Measurements from ENCODE around the gene CBLC.
A peak's percentile ranks its signal among the peaks of the same experiment; 100 is the strongest.
"Not testable (repeated sequence)": the region's sequence is repeated elsewhere in the genome, so short reads cannot be mapped to it uniquely, and the experiment has no call there.

CBLC gene

DNA sequence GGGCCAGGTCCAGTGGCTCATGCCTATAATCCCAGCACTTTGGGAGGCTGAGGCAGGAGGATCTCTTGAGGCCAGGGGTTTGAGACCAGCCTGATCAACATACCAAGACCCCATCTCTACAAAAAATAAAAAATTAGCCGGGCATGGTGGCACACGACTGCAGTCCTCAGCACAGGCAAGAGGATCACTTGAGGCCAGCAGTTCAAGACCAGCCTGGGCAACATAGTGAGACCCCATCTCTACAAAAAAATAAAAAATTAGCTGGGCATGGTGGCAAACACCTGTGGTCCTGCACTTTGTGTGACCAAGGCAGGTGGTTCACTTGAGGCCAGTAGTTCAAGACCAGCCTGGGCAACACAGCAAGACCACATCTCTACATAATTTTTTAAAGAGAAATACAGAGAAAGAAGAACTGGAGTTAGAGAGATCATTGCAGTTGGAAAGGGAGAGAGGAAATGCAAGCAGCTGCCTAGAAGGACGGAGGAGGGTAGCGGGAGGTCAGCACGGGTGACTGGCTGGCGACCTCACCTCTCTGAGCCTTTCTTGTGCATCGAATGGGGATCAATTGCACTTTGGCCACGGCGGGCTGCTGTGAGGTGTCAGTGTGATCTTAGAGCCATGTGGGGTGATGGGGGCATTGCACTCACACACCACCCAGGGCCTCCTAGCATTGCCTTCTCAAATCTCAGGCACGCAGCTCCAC, 45.1 kb downstream of the CBLC start:
- Histone ChIP-seq H3K27ac (ENCODE audit: low read depth, low read length) (no peak overlapping the region), H3K27me3 (ENCODE audit: insufficient read depth, low read length) (peaks cover 3% of the 10 kb centered on the region; the same call in 1 of the 2 replicates), H3K36me3 (ENCODE audit: insufficient read depth, low read length) (no peaks in the 10 kb centered on the region), H3K79me2 (ENCODE audit: control insufficient read depth, insufficient read depth, low read length, unreplicated experiment) (no peaks in the 10 kb centered on the region), H3K4me3 (ENCODE audit: low read depth, low read length) (no peak overlapping the region), H3K4me1 (ENCODE audit: control insufficient read depth, insufficient read depth, low read length, unreplicated experiment) (no peaks in the 10 kb centered on the region), H2AFZ (ENCODE audit: low read length, unreplicated experiment) (no peak overlapping the region)

DNA sequence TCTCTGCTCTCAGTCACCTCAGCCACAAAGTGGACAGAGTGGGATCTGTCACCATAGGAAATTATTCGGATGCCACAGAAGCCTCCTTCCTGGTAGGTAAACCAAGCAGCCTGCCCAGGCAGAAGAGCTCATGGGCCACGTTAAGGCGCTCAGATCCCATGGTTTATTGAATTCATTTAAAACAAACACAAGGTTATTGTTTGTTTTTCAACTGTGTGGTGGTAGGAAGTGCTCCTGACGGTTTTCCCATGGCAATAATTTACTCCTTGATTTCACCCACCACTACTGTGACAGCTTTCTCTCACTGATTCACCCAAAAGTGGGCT, 45.6 kb downstream of the CBLC start:
- Histone ChIP-seq H3K36me3 (ENCODE audit: insufficient read depth, low read length) (no peaks in the 10 kb centered on the region), H3K27me3 (ENCODE audit: insufficient read depth, low read length) (peaks cover 3% of the 10 kb centered on the region; the same call in 1 of the 2 replicates), H3K4me1 (ENCODE audit: control insufficient read depth, insufficient read depth, low read length, unreplicated experiment) (no peaks in the 10 kb centered on the region), H3K4me3 (ENCODE audit: low read depth, low read length) (no peak overlapping the region), H3K79me2 (ENCODE audit: control insufficient read depth, insufficient read depth, low read length, unreplicated experiment) (no peaks in the 10 kb centered on the region), H3K27ac (ENCODE audit: low read depth, low read length) (no peak overlapping the region), H2AFZ (ENCODE audit: low read length, unreplicated experiment) (no peak overlapping the region)

GRCh38 chr19:44824761-44825160, 47.1 kb downstream of the CBLC start:
- no peaks in the 10 kb centered on the region for H3K36me3 ChIP-seq (ENCODE audit: insufficient read depth, low read length)
- H3K4me1 ChIP-seq (ENCODE audit: control insufficient read depth, insufficient read depth, low read length, unreplicated experiment), result no peaks in the 10 kb centered on the region
- no peaks in the 10 kb centered on the region for H3K79me2 ChIP-seq (ENCODE audit: control insufficient read depth, insufficient read depth, low read length, unreplicated experiment)
- H3K27me3 ChIP-seq (ENCODE audit: insufficient read depth, low read length), result peaks cover 3% of the 10 kb centered on the region; the same call in 1 of the 2 replicates
- no peak overlapping the region for H2AFZ ChIP-seq (ENCODE audit: low read length, unreplicated experiment)
- no peak overlapping the region for H3K27ac ChIP-seq (ENCODE audit: low read depth, low read length)
- no peak overlapping the region for H3K4me3 ChIP-seq (ENCODE audit: low read depth, low read length)

DNA sequence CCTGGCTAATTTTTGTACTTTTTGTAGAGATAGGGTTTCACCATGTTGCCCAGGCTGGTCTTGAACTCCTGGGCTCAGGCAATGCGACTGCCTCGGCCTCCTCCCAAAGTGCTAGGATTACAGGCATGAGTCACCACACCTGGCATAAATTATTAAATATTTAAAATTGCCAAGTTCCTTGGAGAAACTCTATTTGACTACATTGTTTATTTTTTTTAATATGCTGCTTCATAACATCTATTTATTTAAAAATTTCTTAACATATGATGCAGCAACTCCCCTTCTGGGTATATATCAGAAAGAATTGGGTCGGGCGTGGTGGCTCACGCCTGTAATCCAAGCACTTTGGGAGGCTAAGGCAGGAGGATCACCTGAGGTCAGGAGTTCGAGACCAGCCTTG, 55.2 kb downstream of the CBLC start:
- H3K36me3 ChIP-seq (ENCODE audit: insufficient read depth, low read length); H2AFZ ChIP-seq (ENCODE audit: low read length, unreplicated experiment); H3K79me2 ChIP-seq (ENCODE audit: control insufficient read depth, insufficient read depth, low read length, unreplicated experiment); H3K4me1 ChIP-seq (ENCODE audit: control insufficient read depth, insufficient read depth, low read length, unreplicated experiment); H3K27me3 ChIP-seq (ENCODE audit: insufficient read depth, low read length); H3K27ac ChIP-seq (ENCODE audit: low read depth, low read length); H3K4me3 ChIP-seq (ENCODE audit: low read depth, low read length): not testable (repeated sequence)

- not testable (repeated sequence) for H3K27ac ChIP-seq (ENCODE audit: low read depth, low read length); H3K4me3 ChIP-seq (ENCODE audit: low read depth, low read length); H3K79me2 ChIP-seq (ENCODE audit: control insufficient read depth, insufficient read depth, low read length, unreplicated experiment); H2AFZ ChIP-seq (ENCODE audit: low read length, unreplicated experiment); H3K4me1 ChIP-seq (ENCODE audit: control insufficient read depth, insufficient read depth, low read length, unreplicated experiment); H3K36me3 ChIP-seq (ENCODE audit: insufficient read depth, low read length); H3K27me3 ChIP-seq (ENCODE audit: insufficient read depth, low read length)
Observed at GRCh38 chr19:44834399-44834798, 56.7 kb downstream of the CBLC start.

DNA sequence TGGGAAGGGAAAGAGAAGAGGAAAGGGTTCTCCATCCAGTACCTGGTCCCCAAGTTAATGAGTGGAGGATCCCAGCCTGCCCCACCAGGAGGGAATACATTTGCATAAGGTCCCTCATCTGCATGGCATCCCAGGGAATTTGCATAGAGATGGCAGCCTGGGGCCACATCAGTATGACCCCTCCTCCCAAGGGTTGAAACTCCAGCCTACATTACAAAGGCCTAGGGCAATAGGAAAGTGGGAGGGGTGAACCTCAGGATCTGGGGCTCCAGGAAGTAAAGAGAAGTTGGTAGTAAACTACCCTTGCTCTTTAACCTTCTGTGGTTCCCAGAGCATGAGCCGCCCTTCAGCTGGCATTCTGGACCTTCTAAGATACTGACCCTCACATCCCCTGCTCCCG, 61.6 kb downstream of the CBLC start:
- H2AFZ ChIP-seq (ENCODE audit: low read length, unreplicated experiment), result no peak overlapping the region
- no peak overlapping the region for H3K4me3 ChIP-seq (ENCODE audit: low read depth, low read length)
- no peaks in the 10 kb centered on the region for H3K27me3 ChIP-seq (ENCODE audit: insufficient read depth, low read length)
- no peaks in the 10 kb centered on the region for H3K79me2 ChIP-seq (ENCODE audit: control insufficient read depth, insufficient read depth, low read length, unreplicated experiment)
- H3K36me3 ChIP-seq (ENCODE audit: insufficient read depth, low read length), result no peaks in the 10 kb centered on the region
- H3K4me1 ChIP-seq (ENCODE audit: control insufficient read depth, insufficient read depth, low read length, unreplicated experiment), result no peaks in the 10 kb centered on the region
- H3K27ac ChIP-seq (ENCODE audit: low read depth, low read length), result no peak overlapping the region

DNA sequence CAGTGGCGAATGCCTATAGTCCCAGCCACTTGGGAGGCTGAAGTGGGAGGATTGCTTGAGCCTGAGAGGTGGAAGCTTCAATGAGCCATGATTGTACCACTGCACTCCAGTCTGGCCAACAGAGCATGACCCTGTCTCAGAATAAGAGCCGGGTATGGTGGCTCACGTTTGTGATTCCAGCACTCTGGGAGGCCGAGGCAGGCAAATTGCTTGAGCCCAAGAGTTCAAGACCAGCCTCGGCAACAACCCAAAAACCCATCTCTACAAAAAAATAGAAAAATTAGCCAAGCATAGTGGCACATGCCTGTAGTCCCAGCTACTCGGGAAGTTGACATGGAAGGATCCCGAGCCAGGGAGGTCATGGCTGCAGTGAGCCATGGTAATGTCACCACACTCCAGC, 63.1 kb downstream of the CBLC start:
- Histone ChIP-seq H3K36me3 (ENCODE audit: insufficient read depth, low read length) (no peaks in the 10 kb centered on the region), H3K27me3 (ENCODE audit: insufficient read depth, low read length) (no peaks in the 10 kb centered on the region), H3K4me1 (ENCODE audit: control insufficient read depth, insufficient read depth, low read length, unreplicated experiment) (no peaks in the 10 kb centered on the region), H3K4me3 (ENCODE audit: low read depth, low read length) (no peak overlapping the region), H2AFZ (ENCODE audit: low read length, unreplicated experiment) (no peak overlapping the region), H3K79me2 (ENCODE audit: control insufficient read depth, insufficient read depth, low read length, unreplicated experiment) (no peaks in the 10 kb centered on the region), H3K27ac (ENCODE audit: low read depth, low read length) (no peak overlapping the region)

DNA sequence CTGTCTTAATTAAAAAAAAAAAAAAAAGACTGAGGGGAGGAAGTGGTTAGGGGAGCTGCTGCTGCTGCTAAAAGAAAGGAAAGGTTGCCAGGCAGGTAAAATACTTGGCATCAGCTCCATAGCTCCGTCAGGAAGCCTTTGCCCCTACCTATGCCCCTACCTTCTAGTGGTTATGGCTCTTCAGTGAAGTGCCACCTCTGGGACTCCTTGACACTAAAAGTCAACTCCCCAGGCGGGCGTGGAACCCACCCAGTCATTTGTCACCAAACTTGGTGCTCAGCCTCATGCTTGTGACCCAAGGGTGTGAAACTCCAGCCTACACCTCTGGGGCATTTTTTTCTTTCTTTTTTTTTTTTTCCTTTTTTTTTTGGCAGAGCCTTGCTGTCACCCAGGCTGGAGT, 63.5 kb downstream of the CBLC start:
- Histone ChIP-seq H3K27ac (ENCODE audit: low read depth, low read length) (no peak overlapping the region), H3K36me3 (ENCODE audit: insufficient read depth, low read length) (no peaks in the 10 kb centered on the region), H3K4me3 (ENCODE audit: low read depth, low read length) (no peak overlapping the region), H2AFZ (ENCODE audit: low read length, unreplicated experiment) (no peak overlapping the region), H3K4me1 (ENCODE audit: control insufficient read depth, insufficient read depth, low read length, unreplicated experiment) (no peaks in the 10 kb centered on the region), H3K79me2 (ENCODE audit: control insufficient read depth, insufficient read depth, low read length, unreplicated experiment) (peaks cover under 1% of the 10 kb centered on the region), H3K27me3 (ENCODE audit: insufficient read depth, low read length) (no peaks in the 10 kb centered on the region)

GRCh38 chr19:44845286-44845611, 67.6 kb downstream of the CBLC start:
- no peak overlapping the region for H3K27ac ChIP-seq (ENCODE audit: low read depth, low read length)
- H3K4me1 ChIP-seq (ENCODE audit: control insufficient read depth, insufficient read depth, low read length, unreplicated experiment), result peaks cover 8% of the 10 kb centered on the region
- peak overlapping the region; percentile 71 for H2AFZ ChIP-seq (ENCODE audit: low read length, unreplicated experiment)
- H3K4me3 ChIP-seq (ENCODE audit: low read depth, low read length), result peak overlapping the region; percentile 82
- peaks cover 30% of the 10 kb centered on the region for H3K79me2 ChIP-seq (ENCODE audit: control insufficient read depth, insufficient read depth, low read length, unreplicated experiment)
- no peaks in the 10 kb centered on the region for H3K36me3 ChIP-seq (ENCODE audit: insufficient read depth, low read length)
- H3K27me3 ChIP-seq (ENCODE audit: insufficient read depth, low read length), result no peaks in the 10 kb centered on the region

DNA sequence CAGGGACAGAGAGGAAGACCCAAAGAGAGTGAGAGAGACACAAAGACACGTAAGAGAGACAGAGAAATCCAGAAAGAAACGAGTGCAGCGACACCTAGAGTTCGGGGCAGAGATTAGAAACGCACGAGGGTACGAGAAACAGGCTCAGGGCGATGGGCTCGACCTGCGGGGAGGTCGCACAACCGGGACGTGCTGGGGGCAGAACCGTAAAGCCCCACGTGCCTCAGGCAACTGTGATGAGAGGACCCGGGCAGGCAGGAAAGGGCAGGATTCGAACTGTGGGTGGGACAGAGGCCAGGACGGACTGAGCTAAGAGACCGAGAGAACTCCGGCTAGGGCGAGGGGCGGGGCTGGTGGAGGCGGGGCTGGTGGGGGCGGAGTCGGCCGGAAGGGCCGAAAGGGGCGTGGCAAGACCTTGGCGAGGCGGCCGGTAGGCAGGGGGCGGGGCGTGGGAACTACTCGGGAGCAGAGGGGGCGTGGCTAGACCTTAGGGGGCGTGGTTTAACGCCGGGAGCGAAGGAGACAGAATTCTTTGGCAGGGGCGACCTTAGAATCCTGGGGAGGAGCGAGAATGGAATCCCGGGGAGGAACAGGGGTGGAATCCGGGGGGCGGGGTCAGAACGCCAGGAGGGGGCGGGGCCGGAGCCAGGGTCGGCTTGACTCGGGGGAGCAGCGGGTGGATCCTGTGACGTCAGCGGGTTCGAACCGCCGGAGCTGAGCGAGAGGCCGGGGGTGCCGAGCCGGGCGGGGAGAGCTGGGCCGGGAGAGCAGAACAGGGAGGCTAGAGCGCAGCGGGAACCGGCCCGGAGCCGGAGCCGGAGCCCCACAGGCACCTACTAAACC, 68.1 kb downstream of the CBLC start, which contains the start of gene NECTIN2:
Gene NECTIN2 (plus strand): TSS at position 686 of the 843 bp plus-strand sequence. CDS start 229 bp downstream, outside the sequence.
- Histone ChIP-seq H3K4me3 (ENCODE audit: low read depth, low read length) (peak within 1 kb of the TSS; percentile 91), H3K4me1 (ENCODE audit: control insufficient read depth, insufficient read depth, low read length, unreplicated experiment) (peaks cover 8% of the 10 kb centered on the region), H3K36me3 (ENCODE audit: insufficient read depth, low read length) (no peaks in the 10 kb centered on the region), H3K27ac (ENCODE audit: low read depth, low read length) (peak within 1 kb of the TSS; percentile 68), H3K79me2 (ENCODE audit: control insufficient read depth, insufficient read depth, low read length, unreplicated experiment) (peaks cover 36% of the 10 kb centered on the region), H2AFZ (ENCODE audit: low read length, unreplicated experiment) (peak within 1 kb of the TSS; percentile 71), H3K27me3 (ENCODE audit: insufficient read depth, low read length) (no peaks in the 10 kb centered on the region)
